ENCODE results near the gene PCCA. TPM values are rescaled to one million over a fixed set of nuclear protein-coding genes. Genes with fewer than 3 reads are reported as not detected.

PCCA gene
- total and polyA plus RNA-seq, 8 donors: 31.4 to 140 (median 77.0) TPM

GRCh38 chr13:100484702-100485101, 395.8 kb downstream of the PCCA start:
- DNase-seq: no peak
- WGBS, 5 donors: 70 to 83% (median 77%) methylated on average over 3 of the region's 3 CpGs
- no peaks in the 10 kb centered on the region for H3K9me3 ChIP-seq
- intact Hi-C loops (cut with DNase I; ENCODE audit: low total_unique reads): no loop called here
- no peaks in the 10 kb centered on the region for H3K36me3 ChIP-seq
- H3K27ac ChIP-seq: no peak overlapping the region
- peaks cover 0 to 5% (median 0%) of the 10 kb centered on the region in 4 donors for H3K4me1 ChIP-seq
- H3K4me3 ChIP-seq: no peak overlapping the region
- no peaks in the 10 kb centered on the region for H3K27me3 ChIP-seq
- TF ChIP-seq POLR2A (IDR thresholded peaks at IDR 0.05) (no peak), CTCF (IDR thresholded peaks at IDR 0.05) (no peak), POLR2AphosphoS5 (IDR thresholded peaks at IDR 0.05) (no peak), EP300 (IDR thresholded peaks at IDR 0.05) (no peak)

GRCh38 chr13:100485265-100485664, 396.4 kb downstream of the PCCA start:
- Histone ChIP-seq H3K4me1 (peaks cover 0 to 9% (median 1%) of the 10 kb centered on the region in 4 donors), H3K27me3 (no peaks in the 10 kb centered on the region), H3K36me3 (no peaks in the 10 kb centered on the region), H3K27ac (no peak overlapping the region), H3K9me3 (no peaks in the 10 kb centered on the region), H3K4me3 (no peak overlapping the region)
- no peak for DNase-seq
- 73 to 95% (median 87%) methylated on average over 2 of the region's 2 CpGs for WGBS, 5 donors
- intact Hi-C loops (cut with DNase I; ENCODE audit: low total_unique reads): no loop called here
- TF ChIP-seq EP300 (IDR thresholded peaks at IDR 0.05) (no peak), POLR2AphosphoS5 (IDR thresholded peaks at IDR 0.05) (no peak), POLR2A (IDR thresholded peaks at IDR 0.05) (no peak)

GRCh38 chr13:100490692-100491091, 401.8 kb downstream of the PCCA start:
- no peaks in the 10 kb centered on the region for H3K9me3 ChIP-seq
- no peak overlapping the region for H3K4me3 ChIP-seq
- H3K36me3 ChIP-seq: peaks cover 0 to 6% (median 0%) of the 10 kb centered on the region in 4 donors
- intact Hi-C loops (cut with DNase I; ENCODE audit: low total_unique reads): no loop called here
- WGBS, 5 donors: 38 to 61% (median 54%) methylated on average over 4 of the region's 4 CpGs
- no peaks in the 10 kb centered on the region for H3K27me3 ChIP-seq
- TF ChIP-seq CTCF (IDR thresholded peaks at IDR 0.05): no peak
- no peak for TF ChIP-seq POLR2A (IDR thresholded peaks at IDR 0.05)
- TF ChIP-seq POLR2AphosphoS5 (IDR thresholded peaks at IDR 0.05): no peak
- no peak for TF ChIP-seq EP300 (IDR thresholded peaks at IDR 0.05)
- peaks cover 0 to 17% (median 4%) of the 10 kb centered on the region in 4 donors for H3K4me1 ChIP-seq
- DNase-seq: peak in 1 of 2 donors; percentile 65
- H3K27ac ChIP-seq: peak overlapping the region in 3 of 5 donors; percentile 9 to 49 (median 23)

- Histone ChIP-seq H3K9me3 (no peaks in the 10 kb centered on the region), H3K36me3 (peaks cover 0 to 6% (median 0%) of the 10 kb centered on the region in 4 donors), H3K27me3 (no peaks in the 10 kb centered on the region), H3K4me3 (no peak overlapping the region), H3K4me1 (peaks cover 0 to 17% (median 4%) of the 10 kb centered on the region in 4 donors), H3K27ac (peak overlapping the region in 3 of 5 donors; percentile 9 to 49 (median 23))
- 72 to 83% (median 79%) methylated on average over 8 of the region's 8 CpGs for WGBS, 5 donors
- peak in 1 of 2 donors; percentile 31 for DNase-seq
- intact Hi-C loops (cut with DNase I; ENCODE audit: low total_unique reads): no loop called here
- TF ChIP-seq POLR2A (IDR thresholded peaks at IDR 0.05) (no peak), POLR2AphosphoS5 (IDR thresholded peaks at IDR 0.05) (no peak), EP300 (IDR thresholded peaks at IDR 0.05) (no peak), CTCF (IDR thresholded peaks at IDR 0.05) (no peak)
These were observed 402.4 kb downstream of the PCCA start for GRCh38 chr13:100491164-100491842.

- intact Hi-C loops (cut with DNase I; ENCODE audit: low total_unique reads): no loop called here
- H3K36me3 ChIP-seq: peaks cover 0 to 6% (median 0%) of the 10 kb centered on the region in 4 donors
- TF ChIP-seq CTCF (IDR thresholded peaks at IDR 0.05) (no peak), EP300 (IDR thresholded peaks at IDR 0.05) (no peak), POLR2A (IDR thresholded peaks at IDR 0.05) (no peak), POLR2AphosphoS5 (IDR thresholded peaks at IDR 0.05) (no peak)
- H3K27ac ChIP-seq: no peak overlapping the region
- no peaks in the 10 kb centered on the region for H3K9me3 ChIP-seq
- DNase-seq: no peak
- no peak overlapping the region for H3K4me3 ChIP-seq
- H3K4me1 ChIP-seq: peaks cover 0 to 17% (median 4%) of the 10 kb centered on the region in 4 donors
- WGBS, 5 donors: 88 to 95% (median 93%) methylated on average over 7 of the region's 7 CpGs
- H3K27me3 ChIP-seq: no peaks in the 10 kb centered on the region
These were observed 404.5 kb downstream of the PCCA start for GRCh38 chr13:100493418-100493817.
